Fibroblast of lung (primary cell): Measurements from ENCODE around the gene SERGEF.

Experiments used
- CTCF ChIP-seq, 2 donors: IDR thresholded peaks in 1 of 2; conservative IDR thresholded peaks in 1 of 2; 1 replicate in 1 of 2; 2 replicates in 1 of 2; pipeline ENCODE4 v1.5.1; 2011 to 2012; ENCODE audit warnings: low read length in 2 of 2, control low read depth in 1 of 2, inconsistent platforms in 1 of 2, low read depth in 1 of 2, mild to moderate bottlenecking in 1 of 2
- EZH2 ChIP-seq: IDR thresholded peaks from 2 replicates; pipeline ENCODE4 v1.5.1; 2012; ENCODE audit warnings: low read length, control low read depth, mild to moderate bottlenecking; ENCODE audit errors: missing control alignments

DNA sequence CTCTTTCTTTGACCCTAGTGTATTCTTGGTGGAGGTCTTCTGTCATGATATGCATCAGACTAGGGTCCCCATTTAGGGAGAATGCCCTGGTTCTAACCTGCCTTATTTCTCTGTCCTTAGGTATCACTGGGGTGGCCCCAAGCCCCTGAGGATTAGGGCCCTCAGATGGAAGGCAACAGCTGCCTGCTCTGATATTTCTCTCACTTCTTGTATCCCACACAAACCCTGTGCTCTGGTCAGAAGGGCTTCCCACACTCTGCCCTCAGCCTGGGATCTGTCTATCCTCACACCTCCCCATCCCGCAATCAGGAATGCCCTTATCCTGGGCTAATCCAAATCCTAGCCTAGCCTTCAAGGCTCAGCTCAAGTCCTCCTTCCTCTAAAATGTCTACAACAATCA, 202.8 kb downstream of the SERGEF start:
- TF ChIP-seq EZH2 (no peak), CTCF (conservative IDR thresholded peaks at IDR 0.05 in 1 of 2, IDR thresholded peaks at IDR 0.05 in 1 of 2; ENCODE audit: low read depth in 1 of 2, low read length in 2 of 2) (no peak)
